Subcutaneous adipose tissue (tissue), 4 donors: Measurements from ENCODE around the gene SLC7A8. TPM values are rescaled to one million over a fixed set of nuclear protein-coding genes. Genes with fewer than 3 reads are reported as not detected.

Experiments used
- CTCF ChIP-seq: fragments of 450-650 bp; IDR thresholded peaks from one replicate; pipeline ENCODE4 v1.5.1; 2016; ENCODE audit warnings: low read depth, mild to moderate bottlenecking, control low read depth, antibody characterized with exemption, moderate library complexity
- total RNA-seq, 4 donors: library from RNA; depleted of rRNA; stranded (reverse); fragments of >200 nt; gene quantifications; one replicate each; pipeline ENCODE4 v1.1.0, GENCODE V29; 2016

The SLC7A8 gene
- total RNA-seq, 4 donors from 2014 or later: 45.7 to 83.8 (median 61.4) TPM

DNA sequence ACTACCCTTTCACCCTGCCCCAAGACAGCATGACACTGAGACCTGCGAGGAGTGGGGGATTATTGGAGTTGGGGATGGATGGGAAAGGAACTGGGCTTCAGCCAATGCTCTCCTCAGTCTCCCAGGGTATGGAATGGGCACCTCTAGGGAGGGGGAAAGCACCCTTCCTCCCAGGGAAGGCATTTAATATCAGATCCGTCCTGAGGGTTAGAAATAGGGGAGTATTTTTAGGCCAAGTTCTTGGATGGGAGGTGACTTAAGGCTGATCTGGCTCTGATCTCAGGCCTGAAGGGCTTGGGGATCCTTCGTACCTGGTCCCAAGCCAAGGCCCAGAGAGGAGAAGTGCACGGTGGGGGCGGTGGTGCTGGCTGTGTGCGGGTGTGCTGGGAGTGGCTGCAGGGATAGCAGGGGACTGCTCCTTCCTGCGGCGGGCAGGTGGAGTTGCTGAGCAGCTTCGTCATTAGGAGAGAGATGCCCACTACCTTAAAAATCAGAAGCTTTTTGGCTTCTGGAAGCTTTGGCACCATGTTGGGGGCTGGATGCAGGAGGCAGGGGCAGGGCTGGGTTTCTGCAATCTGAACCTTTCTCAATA is 57.4 kb downstream of the SLC7A8 start:
- TF ChIP-seq CTCF: no peak

- no peak for TF ChIP-seq CTCF
These were observed 58.4 kb downstream of the SLC7A8 start for GRCh38 chr14:23125011-23125410.

- TF ChIP-seq CTCF: no peak
These were observed 59.0 kb downstream of the SLC7A8 start for GRCh38 chr14:23124337-23124954.

- TF ChIP-seq CTCF: no peak
These were observed 60.0 kb downstream of the SLC7A8 start for GRCh38 chr14:23123419-23123818.

DNA sequence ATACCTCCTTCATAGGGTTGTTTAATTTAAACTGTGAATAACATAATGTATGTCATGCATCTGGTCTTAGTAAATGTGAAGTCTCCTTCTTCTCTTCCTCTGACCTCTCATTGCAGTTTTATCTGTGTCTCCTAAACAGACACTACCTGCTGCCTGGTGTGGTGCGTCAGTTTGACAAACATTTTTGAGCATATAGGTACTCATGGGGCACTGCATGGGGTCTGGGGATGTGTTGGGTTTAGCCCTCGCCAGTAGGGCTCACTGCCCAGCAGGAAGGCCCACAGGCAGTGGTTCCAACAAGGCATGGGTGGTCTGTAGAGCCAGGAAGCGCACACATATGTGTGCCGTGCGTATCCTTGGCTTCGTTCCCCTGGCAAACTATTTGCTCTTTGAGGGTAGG is 61.4 kb downstream of the SLC7A8 start:
- no peak for TF ChIP-seq CTCF

DNA sequence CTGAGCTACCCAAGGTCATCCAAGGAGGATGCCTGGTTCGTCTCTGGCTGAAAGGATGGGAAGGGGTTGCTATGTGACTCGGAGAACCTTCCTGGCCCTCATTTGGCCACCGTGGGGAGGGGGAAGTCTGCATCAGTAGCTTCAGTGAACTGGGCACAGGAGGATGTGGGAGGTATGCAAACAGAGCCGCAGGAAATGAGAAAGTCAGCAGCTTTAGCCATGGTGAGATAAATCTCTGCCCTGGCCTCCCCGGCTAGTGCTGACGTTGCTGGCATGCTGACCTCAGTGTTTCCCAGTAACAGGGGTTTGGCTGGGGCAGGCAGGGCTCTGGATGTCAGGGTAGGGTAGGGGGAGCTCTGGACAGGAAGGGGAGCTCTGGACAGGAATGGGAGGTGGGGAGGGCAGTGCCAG is 62.1 kb downstream of the SLC7A8 start:
- no peak for TF ChIP-seq CTCF

GRCh38 chr14:23120541-23121251 is 62.8 kb downstream of the SLC7A8 start:
- TF ChIP-seq CTCF: no peak
